SK-N-MC (cell line): ENCODE measurements around the gene SMYD3.

ENCODE experiments used
- EZH2 ChIP-seq: fragments of 200-600 bp; sonication (generic); IDR thresholded peaks from one replicate; pipeline ENCODE4 v1.6.1; 2017; ENCODE audit warnings: antibody characterized with exemption
- FOXP2 ChIP-seq: optimal IDR thresholded peaks from 2 replicates; pipeline ENCODE3; 2011; ENCODE audit warnings: mild to moderate bottlenecking, moderate library complexity; ENCODE audit not compliant: insufficient read depth; ENCODE audit errors: extremely low read length, control extremely low read depth
- POLR2AphosphoS5 ChIP-seq: IDR thresholded peaks from 2 replicates; pipeline ENCODE4 v1.6.1; 2012; ENCODE audit warnings: mild to moderate bottlenecking, low read depth, low read length, borderline replicate concordance

GRCh38 chr1:246069581-246069980, 437.5 kb downstream of the SMYD3 start:
- TF ChIP-seq EZH2 = no peak
- no peak for TF ChIP-seq POLR2AphosphoS5
- no peak for TF ChIP-seq FOXP2
